GM12891 (cell line): ENCODE measurements around the gene RRAS.

Experiments used
- DNase-seq: peaks from one replicate; pipeline ENCODE4 v3.0.0; 2011; ENCODE audit warnings: low spot score; ENCODE audit not compliant: insufficient read length
- FAIRE-seq: peaks from 2 replicates; lab custom pipeline; 2011; peaks lifted over from hg19 to GRCh38; lab: Jason Lieb, UNC
- PAX5 ChIP-seq: IDR thresholded peaks from 2 replicates; pipeline ENCODE4 v1.6.1; 2011; ENCODE audit warnings: low read length, moderate library complexity, mild to moderate bottlenecking; ENCODE audit not compliant: insufficient read depth, severe bottlenecking
- POLR2A ChIP-seq: IDR thresholded peaks from 2 replicates; pipeline ENCODE4 v1.6.1; 2011; ENCODE audit warnings: low read depth, low read length, control low read depth
- POLR2AphosphoS5 ChIP-seq: IDR thresholded peaks from 2 replicates; pipeline ENCODE4 v1.6.1; 2011; ENCODE audit warnings: low read depth, low read length, control low read depth
- POU2F2 ChIP-seq: IDR thresholded peaks from 2 replicates; pipeline ENCODE4 v1.6.1; 2011; ENCODE audit warnings: low read depth, mild to moderate bottlenecking, control low read depth, low read length, moderate library complexity
- SPI1 ChIP-seq: IDR thresholded peaks from 2 replicates; pipeline ENCODE4 v1.6.1; 2011; ENCODE audit warnings: low read depth, low read length, control low read depth
- TAF1 ChIP-seq: IDR thresholded peaks from 2 replicates; pipeline ENCODE4 v1.6.1; 2011; ENCODE audit warnings: low read depth, low read length, control low read depth

Gene RRAS

GRCh38 chr19:49665036-49665350, 25.1 kb upstream of the RRAS start:
- DNase-seq: no peak

DNA sequence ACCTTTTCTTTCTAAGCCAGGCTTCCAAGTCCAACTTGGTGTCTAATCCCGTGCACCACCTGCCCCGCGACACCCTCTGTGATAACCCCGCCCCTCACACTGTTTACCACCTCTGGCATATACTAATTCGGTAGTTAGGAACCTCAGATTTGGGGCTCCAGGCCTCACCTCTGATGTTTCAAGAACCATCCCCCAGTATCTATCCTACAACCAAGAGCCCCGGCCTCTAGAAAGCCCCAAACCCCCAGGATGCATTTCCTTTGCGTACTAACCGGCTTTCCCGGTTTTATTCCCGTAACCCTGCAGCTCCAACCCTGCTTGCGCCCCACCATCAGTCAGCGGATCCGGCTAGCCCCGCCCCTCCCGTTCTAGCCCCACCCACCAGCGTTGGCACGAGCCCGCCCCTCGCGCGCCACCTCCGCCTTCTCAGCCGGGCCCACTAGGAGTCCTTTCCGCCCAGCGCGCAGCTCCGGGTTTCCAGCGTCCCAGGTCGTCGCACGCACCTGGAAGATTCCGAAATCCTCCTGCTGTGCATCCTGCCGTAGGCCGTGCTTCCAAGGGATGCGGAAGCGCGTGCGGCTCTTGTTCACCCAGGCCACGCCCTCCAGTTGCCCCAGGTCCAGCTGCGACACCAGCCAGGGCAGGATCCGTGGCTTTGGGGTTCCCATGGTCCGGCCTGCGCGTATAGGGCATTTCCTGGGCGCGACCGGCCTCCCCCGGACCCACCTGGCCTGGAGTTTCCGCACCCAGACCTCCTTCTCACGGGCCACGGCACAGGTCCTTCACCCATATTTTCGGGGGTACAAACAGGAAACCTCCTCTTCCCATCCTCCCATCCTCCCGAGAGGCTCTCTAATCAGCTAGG, 24.5 kb upstream of the RRAS start:
- FAIRE-seq: peak; percentile 91
- TF ChIP-seq POLR2A: peak; percentile 18; the same call in 1 of the 2 replicates
- no peak for TF ChIP-seq POU2F2
- no peak for TF ChIP-seq PAX5
- TF ChIP-seq TAF1: no peak
- TF ChIP-seq POLR2AphosphoS5: peak; percentile 61; the same call in 1 of the 2 replicates
- DNase-seq: peak; percentile 83

More at GRCh38 chr19:49665036-49665350, 25.1 kb upstream of the RRAS start:
- no peak; the same call in 1 of the 2 replicates for TF ChIP-seq TAF1
- no peak for TF ChIP-seq PAX5
- TF ChIP-seq POLR2A: no peak
- no peak for TF ChIP-seq SPI1
- no peak for TF ChIP-seq POU2F2
- no peak for TF ChIP-seq POLR2AphosphoS5
- FAIRE-seq: no peak

DNA sequence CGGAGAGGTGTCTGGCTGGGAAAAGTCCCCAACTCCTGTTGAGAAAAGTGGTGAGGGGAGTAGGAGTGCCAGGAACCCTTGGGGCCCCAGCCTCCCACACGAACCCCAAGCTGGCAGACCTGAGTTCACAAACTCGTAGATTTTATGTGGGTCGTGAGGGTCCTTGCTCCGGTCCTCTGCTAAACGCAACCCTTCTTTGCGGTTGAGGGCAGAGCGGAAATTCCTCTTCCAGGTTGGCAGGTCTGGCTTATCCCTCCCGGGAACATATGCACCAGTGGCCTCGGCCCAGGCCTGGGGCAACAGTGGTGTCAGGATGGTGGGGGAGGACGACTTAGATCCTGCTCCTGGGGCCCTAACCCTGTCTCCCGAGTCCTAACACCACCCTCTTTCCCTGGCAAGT, 23.3 kb upstream of the RRAS start:
- no peak for TF ChIP-seq POLR2A
- TF ChIP-seq TAF1: no peak
- TF ChIP-seq PAX5: no peak
- no peak for TF ChIP-seq POU2F2
- DNase-seq: no peak
- no peak for FAIRE-seq

GRCh38 chr19:49662011-49662410, 22.1 kb upstream of the RRAS start:
- FAIRE-seq (no peak), DNase-seq (no peak)
- TF ChIP-seq TAF1 (no peak), POU2F2 (no peak), PAX5 (no peak), SPI1 (no peak), POLR2AphosphoS5 (no peak), POLR2A (no peak)

DNA sequence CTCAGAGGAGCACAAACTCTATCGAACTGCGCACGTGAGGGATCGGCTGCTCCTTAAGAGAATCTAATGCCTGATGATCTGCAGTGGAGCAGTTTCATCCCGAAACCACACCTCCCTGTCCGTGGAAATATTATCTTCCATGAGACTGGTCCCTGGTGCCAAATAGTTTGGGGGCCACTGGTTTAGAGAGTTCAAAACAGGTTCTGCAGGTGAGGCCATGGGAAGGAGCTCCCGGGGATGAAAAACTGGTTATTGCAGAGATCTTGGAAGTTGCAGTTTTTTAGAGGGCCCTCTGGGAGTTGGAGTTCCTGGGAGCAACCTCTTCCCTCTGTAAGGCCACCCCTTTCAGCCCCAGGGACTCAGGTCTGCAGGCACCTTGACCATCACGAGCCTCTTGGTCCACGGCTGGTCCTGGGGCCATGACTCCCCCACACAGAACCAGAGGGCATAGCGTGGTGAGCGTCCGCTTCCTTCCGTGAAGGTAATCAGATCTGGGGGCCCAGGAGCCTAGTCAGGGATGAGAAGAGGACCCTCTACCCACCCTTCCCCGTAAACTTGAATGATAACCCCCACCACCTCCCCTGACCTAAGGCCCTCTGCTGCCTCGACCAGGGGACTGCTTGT, 20.5 kb upstream of the RRAS start:
- TF ChIP-seq POLR2A: no peak
- no peak for TF ChIP-seq POLR2AphosphoS5
- TF ChIP-seq PAX5: no peak
- no peak for TF ChIP-seq POU2F2
- TF ChIP-seq TAF1: no peak
- no peak for TF ChIP-seq SPI1
- DNase-seq (no peak), FAIRE-seq (no peak)

DNA sequence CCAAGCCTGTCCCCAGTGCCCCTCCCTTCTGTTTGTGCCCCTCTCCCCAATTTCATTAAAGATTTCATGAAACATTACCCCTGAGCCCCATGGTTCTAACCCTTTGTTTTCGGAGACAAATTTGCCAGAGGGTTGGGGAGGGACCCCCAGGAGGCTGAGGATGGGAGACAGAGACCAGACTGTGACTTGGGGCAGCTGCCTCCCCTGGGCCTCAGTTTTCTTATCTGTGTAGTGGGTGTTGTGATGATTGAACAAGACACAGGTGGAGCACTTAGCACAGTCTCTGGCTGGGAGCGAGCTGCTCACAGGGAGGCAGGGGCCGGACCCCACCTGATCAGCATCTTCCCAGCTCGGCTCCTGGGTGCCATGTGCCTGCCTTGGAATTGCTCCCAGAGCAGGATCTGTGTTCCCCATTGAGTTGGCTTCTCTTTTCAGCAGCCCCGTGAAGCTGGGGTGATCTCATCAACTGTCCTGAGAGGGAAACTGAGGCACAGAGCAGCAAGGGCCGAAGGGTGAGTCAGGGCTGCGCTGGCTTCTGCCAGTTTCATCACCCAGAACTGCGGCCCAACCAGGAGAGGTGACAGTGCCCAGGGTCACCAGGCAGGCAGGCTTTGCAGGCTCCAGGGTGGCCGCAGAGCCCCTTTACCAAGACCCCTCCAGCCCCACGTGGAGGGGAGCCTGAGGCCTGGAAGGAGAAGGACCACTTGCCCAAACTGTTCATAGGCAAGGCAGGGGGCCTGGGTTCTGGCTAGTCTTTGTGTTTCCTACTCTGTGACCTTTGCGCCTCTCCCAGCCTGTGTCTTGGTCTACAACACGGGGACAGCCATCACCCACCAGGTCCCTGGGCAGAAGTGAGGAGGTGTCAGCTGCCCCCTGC, 18.9 kb upstream of the RRAS start:
- FAIRE-seq (no peak), DNase-seq (no peak)
- TF ChIP-seq POU2F2: no peak
- no peak for TF ChIP-seq PAX5
- no peak for TF ChIP-seq SPI1

GRCh38 chr19:49658139-49658517, 18.2 kb upstream of the RRAS start:
- no peak for DNase-seq
- TF ChIP-seq SPI1: no peak
- TF ChIP-seq PAX5: no peak
- no peak for TF ChIP-seq POLR2AphosphoS5
- TF ChIP-seq POLR2A: no peak
- TF ChIP-seq POU2F2: no peak
- TF ChIP-seq TAF1: no peak
- no peak for FAIRE-seq

- FAIRE-seq (no peak), DNase-seq (no peak)
Measured at GRCh38 chr19:49657493-49658138, 17.7 kb upstream of the RRAS start.

More at GRCh38 chr19:49657493-49658138, 17.7 kb upstream of the RRAS start:
- TF ChIP-seq PAX5: no peak
- no peak for TF ChIP-seq POLR2AphosphoS5
- TF ChIP-seq SPI1: no peak
